Neural cell (in vitro differentiated cells): ENCODE results near the gene MBNL3. TPM values are rescaled to one million over a fixed set of nuclear protein-coding genes. Genes with fewer than 3 reads are reported as not detected.

Experiments used
- H2AFZ ChIP-seq: fragments of 200-600, 300-800 bp; sonication (generic), shearing (Covaris generic); 2 replicates; pipeline ENCODE4 v1.6.0; 2014; ENCODE audit warnings: low read depth, mild to moderate bottlenecking, antibody characterized with exemption, low read length, moderate library complexity
- H3F3A ChIP-seq: fragments of 200-600 bp; shearing (Covaris generic); 2 replicates; pipeline ENCODE4 v1.6.1; 2016; ENCODE audit warnings: mild to moderate bottlenecking, moderate library complexity, mixed read lengths, antibody characterized with exemption, low read length; ENCODE audit not compliant: insufficient read depth, poor library complexity, severe bottlenecking
- H3K27ac ChIP-seq: fragments of 200-600, 300-800 bp; sonication (generic), shearing (Covaris generic); 2 replicates; pipeline ENCODE4 v1.5.1; 2014; ENCODE audit warnings: mild to moderate bottlenecking, low read length, moderate library complexity
- H3K27me3 ChIP-seq: fragments of 300-800, 200-600 bp; sonication (generic), shearing (Covaris generic); 2 replicates; pipeline ENCODE4 v1.6.0; 2014; ENCODE audit warnings: mild to moderate bottlenecking, low read depth, low read length, moderate library complexity; ENCODE audit not compliant: insufficient read depth
- H3K36me3 ChIP-seq: fragments of 300-800, 200-600 bp; sonication (generic), shearing (Covaris generic); 2 replicates; pipeline ENCODE4 v1.5.1; 2014; ENCODE audit warnings: mild to moderate bottlenecking, antibody characterized with exemption, low read length, moderate library complexity; ENCODE audit not compliant: insufficient read depth
- H3K4me2 ChIP-seq: fragments of 300-800, 200-600 bp; sonication (generic), shearing (Covaris generic); 2 replicates; pipeline ENCODE4 v1.6.0; 2014; ENCODE audit warnings: mild to moderate bottlenecking, low read length
- H3K4me3 ChIP-seq: fragments of 300-800, 200-600 bp; sonication (generic), shearing (Covaris generic); 2 replicates; pipeline ENCODE4 v1.5.1; 2014; ENCODE audit warnings: mild to moderate bottlenecking, low read length, moderate library complexity
- H3K79me2 ChIP-seq: fragments of 200-600 bp; shearing (Covaris generic); replicated peaks from 2 replicates; pipeline ENCODE4 v1.6.0; 2014; ENCODE audit warnings: mild to moderate bottlenecking, low read length, moderate library complexity; ENCODE audit not compliant: insufficient read depth
- H3K9ac ChIP-seq: fragments of 300-800, 200-600 bp; sonication (generic), shearing (Covaris generic); 2 replicates; pipeline ENCODE4 v1.6.1; 2016; ENCODE audit warnings: mild to moderate bottlenecking, low read length, mixed read lengths
- H3K9me2 ChIP-seq: fragments of 200-600 bp; shearing (Covaris generic); 2 replicates; pipeline ENCODE4 v1.6.1; 2016; ENCODE audit warnings: mild to moderate bottlenecking, low read length, mixed read lengths; ENCODE audit not compliant: insufficient read depth
- H3K9me3 ChIP-seq: fragments of 200-600, 300-800 bp; sonication (generic), shearing (Covaris generic); 2 replicates; pipeline ENCODE4 v1.6.1; 2016; ENCODE audit warnings: mild to moderate bottlenecking, mixed run types, low read length, moderate library complexity, mixed read lengths
- H4K20me1 ChIP-seq: fragments of 200-600 bp; shearing (Covaris generic); 2 replicates; pipeline ENCODE4 v1.6.1; 2016; ENCODE audit warnings: mild to moderate bottlenecking, mixed run types; ENCODE audit not compliant: insufficient read depth
- EP300 ChIP-seq: fragments of 450-650 bp; conservative IDR thresholded peaks from 2 replicates; pipeline ENCODE4 v1.6.1; 2014; ENCODE audit warnings: antibody characterized with exemption, mild to moderate bottlenecking, moderate library complexity; ENCODE audit not compliant: poor library complexity, severe bottlenecking
- EZH2 ChIP-seq: fragments of 200-600, 300-800 bp; shearing (Covaris generic), sonication (generic); IDR thresholded peaks from 2 replicates; pipeline ENCODE4 v1.6.1; 2014; ENCODE audit warnings: antibody characterized with exemption, low read length, borderline replicate concordance, mild to moderate bottlenecking; ENCODE audit not compliant: insufficient read depth, poor library complexity, severe bottlenecking
- MXI1 ChIP-seq: fragments of 450-650 bp; conservative IDR thresholded peaks from 2 replicates; pipeline ENCODE4 v1.6.1; 2014; ENCODE audit warnings: antibody characterized with exemption, mild to moderate bottlenecking; ENCODE audit not compliant: poor library complexity, severe bottlenecking
- POLR2AphosphoS5 ChIP-seq: IDR thresholded peaks from 2 replicates; pipeline ENCODE4 v1.6.1; 2012
- RAD21 ChIP-seq: fragments of 450-650 bp; conservative IDR thresholded peaks from 2 replicates; pipeline ENCODE4 v1.6.1; 2014; ENCODE audit warnings: antibody characterized with exemption, mild to moderate bottlenecking, moderate library complexity
- SMC3 ChIP-seq: fragments of 450-650 bp; conservative IDR thresholded peaks from 2 replicates; pipeline ENCODE4 v1.6.1; 2014; ENCODE audit warnings: antibody characterized with exemption, mild to moderate bottlenecking, moderate library complexity; ENCODE audit not compliant: poor library complexity
- TAF1 ChIP-seq: IDR thresholded peaks from 2 replicates; pipeline ENCODE4 v1.6.1; 2012; ENCODE audit warnings: low read depth
- polyA plus RNA-seq: library from polyadenylated mRNA; depleted of rRNA; stranded (reverse); fragments of >200 nt; gene quantifications from 2 replicates; pipeline ENCODE4 v1.2.3, GENCODE V29; 2014
- TF ChIP-seq, protein P1 (sequence below): IDR thresholded peaks from 2 replicates; pipeline ENCODE4 v1.6.1; 2012; ENCODE audit warnings: borderline replicate concordance
- TF ChIP-seq, protein P2 (sequence below): fragments of 450-650 bp; IDR thresholded peaks from 2 replicates; pipeline ENCODE4 v1.5.1; 2014; ENCODE audit warnings: antibody characterized with exemption, mild to moderate bottlenecking, moderate library complexity; ENCODE audit not compliant: poor library complexity, severe bottlenecking

MBNL3 gene
- polyA plus RNA-seq, 1 donor from 2014 or later, result 0.09 TPM

DNA sequence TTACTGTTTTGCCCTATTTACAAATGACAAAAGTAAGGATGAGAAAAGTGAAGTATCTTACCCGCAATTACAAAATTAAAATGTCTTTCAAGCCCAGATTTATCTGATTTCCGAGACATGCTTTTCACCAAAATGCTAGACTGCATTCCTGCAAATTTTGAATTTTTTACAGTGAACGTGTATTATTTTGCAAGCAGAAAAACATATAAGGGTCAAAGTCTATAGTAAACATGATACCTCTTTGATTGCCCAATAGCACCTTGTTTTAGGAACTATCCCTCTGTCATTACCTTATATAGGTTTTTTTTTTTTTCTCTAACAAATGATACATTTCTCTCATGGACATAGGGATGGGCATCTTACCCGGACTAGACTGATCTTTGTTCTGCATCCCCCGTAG is 135.4 kb downstream of the MBNL3 start:
- Histone ChIP-seq H3K79me2 (no peaks in the 10 kb centered on the region), H3F3A (no peaks in the 10 kb centered on the region), H4K20me1 (no peaks in the 10 kb centered on the region), H3K36me3 (no peaks in the 10 kb centered on the region), H2AFZ (no peak overlapping the region), H3K4me3 (no peak overlapping the region), H3K9me3 (no peaks in the 10 kb centered on the region), H3K9me2 (no peaks in the 10 kb centered on the region), H3K27me3 (no peaks in the 10 kb centered on the region), H3K27ac (no peak overlapping the region), H3K9ac (no peak overlapping the region), H3K4me2 (no peak overlapping the region)
- TF ChIP-seq SMC3 (no peak), RAD21 (no peak), EP300 (no peak), EZH2 (no peak), MXI1 (no peak), TAF1 (no peak), POLR2AphosphoS5 (no peak)
- TF ChIP-seq, protein P1, sequence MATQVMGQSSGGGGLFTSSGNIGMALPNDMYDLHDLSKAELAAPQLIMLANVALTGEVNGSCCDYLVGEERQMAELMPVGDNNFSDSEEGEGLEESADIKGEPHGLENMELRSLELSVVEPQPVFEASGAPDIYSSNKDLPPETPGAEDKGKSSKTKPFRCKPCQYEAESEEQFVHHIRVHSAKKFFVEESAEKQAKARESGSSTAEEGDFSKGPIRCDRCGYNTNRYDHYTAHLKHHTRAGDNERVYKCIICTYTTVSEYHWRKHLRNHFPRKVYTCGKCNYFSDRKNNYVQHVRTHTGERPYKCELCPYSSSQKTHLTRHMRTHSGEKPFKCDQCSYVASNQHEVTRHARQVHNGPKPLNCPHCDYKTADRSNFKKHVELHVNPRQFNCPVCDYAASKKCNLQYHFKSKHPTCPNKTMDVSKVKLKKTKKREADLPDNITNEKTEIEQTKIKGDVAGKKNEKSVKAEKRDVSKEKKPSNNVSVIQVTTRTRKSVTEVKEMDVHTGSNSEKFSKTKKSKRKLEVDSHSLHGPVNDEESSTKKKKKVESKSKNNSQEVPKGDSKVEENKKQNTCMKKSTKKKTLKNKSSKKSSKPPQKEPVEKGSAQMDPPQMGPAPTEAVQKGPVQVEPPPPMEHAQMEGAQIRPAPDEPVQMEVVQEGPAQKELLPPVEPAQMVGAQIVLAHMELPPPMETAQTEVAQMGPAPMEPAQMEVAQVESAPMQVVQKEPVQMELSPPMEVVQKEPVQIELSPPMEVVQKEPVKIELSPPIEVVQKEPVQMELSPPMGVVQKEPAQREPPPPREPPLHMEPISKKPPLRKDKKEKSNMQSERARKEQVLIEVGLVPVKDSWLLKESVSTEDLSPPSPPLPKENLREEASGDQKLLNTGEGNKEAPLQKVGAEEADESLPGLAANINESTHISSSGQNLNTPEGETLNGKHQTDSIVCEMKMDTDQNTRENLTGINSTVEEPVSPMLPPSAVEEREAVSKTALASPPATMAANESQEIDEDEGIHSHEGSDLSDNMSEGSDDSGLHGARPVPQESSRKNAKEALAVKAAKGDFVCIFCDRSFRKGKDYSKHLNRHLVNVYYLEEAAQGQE, result no peak
- TF ChIP-seq, protein P2, sequence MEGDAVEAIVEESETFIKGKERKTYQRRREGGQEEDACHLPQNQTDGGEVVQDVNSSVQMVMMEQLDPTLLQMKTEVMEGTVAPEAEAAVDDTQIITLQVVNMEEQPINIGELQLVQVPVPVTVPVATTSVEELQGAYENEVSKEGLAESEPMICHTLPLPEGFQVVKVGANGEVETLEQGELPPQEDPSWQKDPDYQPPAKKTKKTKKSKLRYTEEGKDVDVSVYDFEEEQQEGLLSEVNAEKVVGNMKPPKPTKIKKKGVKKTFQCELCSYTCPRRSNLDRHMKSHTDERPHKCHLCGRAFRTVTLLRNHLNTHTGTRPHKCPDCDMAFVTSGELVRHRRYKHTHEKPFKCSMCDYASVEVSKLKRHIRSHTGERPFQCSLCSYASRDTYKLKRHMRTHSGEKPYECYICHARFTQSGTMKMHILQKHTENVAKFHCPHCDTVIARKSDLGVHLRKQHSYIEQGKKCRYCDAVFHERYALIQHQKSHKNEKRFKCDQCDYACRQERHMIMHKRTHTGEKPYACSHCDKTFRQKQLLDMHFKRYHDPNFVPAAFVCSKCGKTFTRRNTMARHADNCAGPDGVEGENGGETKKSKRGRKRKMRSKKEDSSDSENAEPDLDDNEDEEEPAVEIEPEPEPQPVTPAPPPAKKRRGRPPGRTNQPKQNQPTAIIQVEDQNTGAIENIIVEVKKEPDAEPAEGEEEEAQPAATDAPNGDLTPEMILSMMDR, result no peak

DNA sequence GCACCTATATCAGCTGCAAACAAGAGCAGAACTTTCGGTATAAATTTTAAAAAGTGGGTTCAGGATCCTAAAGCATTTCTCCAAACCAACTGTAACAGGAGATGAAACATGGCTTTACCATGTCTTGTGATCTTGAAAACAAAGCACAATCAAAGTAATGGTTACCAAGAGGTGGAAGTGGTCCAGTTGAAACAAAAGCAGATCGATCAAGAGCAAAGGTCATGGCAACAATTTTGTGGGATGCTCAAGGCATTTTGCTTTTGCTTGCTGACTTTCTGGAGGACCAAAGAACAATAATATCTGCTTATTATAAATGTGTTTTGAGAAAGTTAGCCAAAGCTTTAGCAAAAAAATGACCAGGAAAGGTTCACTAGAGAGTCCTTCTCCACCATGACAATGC is 152.7 kb downstream of the MBNL3 start:
- Histone ChIP-seq H3K4me2 (no peak overlapping the region), H3K36me3 (no peaks in the 10 kb centered on the region), H2AFZ (no peak overlapping the region), H3K27me3 (no peaks in the 10 kb centered on the region), H3K27ac (no peak overlapping the region), H3F3A (no peaks in the 10 kb centered on the region), H4K20me1 (no peaks in the 10 kb centered on the region), H3K79me2 (no peaks in the 10 kb centered on the region), H3K9me3 (no peaks in the 10 kb centered on the region), H3K9ac (no peak overlapping the region), H3K4me3 (no peak overlapping the region), H3K9me2 (no peaks in the 10 kb centered on the region)
- TF ChIP-seq, protein P1, result no peak
- TF ChIP-seq EZH2 (no peak), RAD21 (no peak), MXI1 (no peak), POLR2AphosphoS5 (no peak)
